HS-5 (cell line): ENCODE measurements around the gene POLD3.
"Not testable (repeated sequence)": the region's sequence is repeated elsewhere in the genome, so short reads cannot be mapped to it uniquely, and the experiment has no call there.

Experiments
- DNase-seq: peaks from one replicate; pipeline ENCODE4 v3.0.0-alpha.2; 2012; ENCODE audit warnings: low read depth

The POLD3 gene

GRCh38 chr11:74581954-74582547 is 10.3 kb upstream of the POLD3 start:
- no peak for DNase-seq

GRCh38 chr11:74583024-74583624 is 9.3 kb upstream of the POLD3 start:
- DNase-seq, result no peak

DNA sequence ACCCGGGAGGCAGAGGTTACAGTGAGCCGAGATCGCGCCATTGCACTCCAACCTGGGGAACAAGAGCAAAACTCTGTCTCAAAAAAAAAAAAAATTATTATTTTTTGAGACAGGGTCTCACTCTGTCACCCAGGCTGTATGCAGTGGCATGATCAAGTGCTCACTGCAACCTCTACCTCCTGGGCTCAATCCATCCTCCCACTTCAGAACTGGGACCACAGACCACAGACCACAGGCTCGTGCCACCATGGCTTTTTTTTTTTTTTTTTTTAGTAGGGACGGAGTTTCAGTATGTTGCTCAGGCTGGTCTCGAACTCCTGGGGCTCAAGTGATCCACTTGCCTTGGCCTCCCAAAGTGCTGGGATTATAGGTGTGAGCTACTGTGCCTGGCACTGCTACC is 1.9 kb upstream of the POLD3 start:
- not testable (repeated sequence) for DNase-seq

DNA sequence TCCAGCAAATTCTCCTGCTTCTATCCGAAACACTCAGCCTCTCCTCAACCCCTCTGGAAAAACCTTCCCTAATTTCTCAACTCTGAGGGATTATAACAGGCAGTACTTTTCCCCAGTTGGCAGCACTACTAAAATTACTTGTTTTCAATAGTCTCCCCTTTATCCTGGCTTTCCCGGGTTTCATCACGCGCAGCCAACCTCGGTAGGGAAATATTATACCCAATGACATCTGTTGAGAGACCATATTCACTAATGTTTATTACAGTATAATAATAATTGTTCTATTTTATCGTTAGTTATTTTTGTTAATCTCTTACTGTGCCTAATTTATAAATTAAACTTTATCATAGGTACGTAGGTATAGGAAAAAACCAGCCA is 330 bp upstream of the POLD3 start:
- DNase-seq, result no peak

GRCh38 chr11:74593463-74593862 is 1.1 kb downstream of the POLD3 start:
- no peak for DNase-seq

GRCh38 chr11:74602637-74603556 is 10.5 kb downstream of the POLD3 start:
- no peak for DNase-seq

- DNase-seq, result no peak
These were observed 11.5 kb downstream of the POLD3 start for GRCh38 chr11:74603845-74604244.

DNA sequence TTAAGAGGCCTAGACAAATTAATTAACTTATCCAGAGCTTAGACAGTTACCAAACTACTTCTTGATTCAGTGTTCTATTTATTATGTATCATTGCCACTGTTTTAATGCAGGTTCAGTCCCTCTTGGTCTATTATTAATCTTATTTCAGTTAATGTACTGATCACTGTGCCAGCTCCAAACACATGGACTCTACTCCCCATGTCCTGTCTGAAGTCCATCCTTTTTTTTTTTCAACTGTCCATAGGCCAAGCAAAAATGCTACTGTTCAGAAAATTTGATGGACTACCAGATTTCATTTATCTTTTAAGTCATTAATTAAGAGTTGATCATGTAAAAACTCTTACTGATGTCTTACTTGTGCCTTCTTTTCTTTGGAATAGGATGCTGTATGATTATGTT is 11.9 kb downstream of the POLD3 start:
- no peak for DNase-seq

DNA sequence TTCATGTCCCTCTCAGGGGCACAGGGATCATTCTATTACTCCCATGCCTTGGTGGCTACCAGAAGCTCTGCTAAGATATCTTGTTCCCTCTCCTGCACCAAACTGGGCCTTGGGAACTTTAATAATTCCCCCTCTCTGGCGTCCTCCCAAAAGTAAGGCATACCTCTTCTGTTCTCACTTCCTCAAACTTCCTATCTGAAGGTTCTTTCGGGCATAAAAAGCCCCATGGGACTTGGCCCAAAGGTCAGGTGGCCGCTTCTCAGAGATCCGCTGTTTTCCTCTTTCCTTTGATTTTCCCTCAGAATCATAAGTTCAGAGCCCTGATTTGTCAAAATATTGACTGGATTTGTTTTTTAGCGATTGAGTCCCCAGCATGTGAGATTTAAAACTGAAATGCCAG is 13.0 kb downstream of the POLD3 start:
- no peak for DNase-seq

GRCh38 chr11:74608431-74608830 is 16.0 kb downstream of the POLD3 start:
- no peak for DNase-seq

DNA sequence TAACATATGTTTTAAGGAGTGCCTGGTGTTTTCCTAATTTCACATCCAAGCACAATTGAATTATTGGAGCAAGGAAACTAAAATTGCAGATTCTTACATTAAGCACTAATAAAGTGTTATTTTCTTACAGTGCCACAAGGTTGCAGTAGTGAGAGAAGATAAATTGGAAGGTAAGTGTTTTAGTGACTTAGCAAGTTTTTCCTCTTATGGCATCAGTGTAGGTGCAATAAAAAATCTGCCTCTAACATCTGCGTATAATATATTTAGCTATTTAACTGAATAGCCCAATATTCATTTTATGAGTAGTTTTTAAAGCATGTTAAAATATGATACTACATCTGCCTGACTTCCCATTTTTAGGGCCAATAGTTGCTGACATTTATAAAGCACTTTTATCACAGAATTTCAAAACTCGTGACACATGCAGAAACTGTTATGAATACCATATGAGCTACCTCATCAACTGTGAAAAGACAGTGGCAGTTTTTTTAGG is 19.0 kb downstream of the POLD3 start:
- peak; percentile 55 for DNase-seq

GRCh38 chr11:74612877-74613276 is 20.5 kb downstream of the POLD3 start:
- no peak for DNase-seq

GRCh38 chr11:74615311-74615710 is 22.9 kb downstream of the POLD3 start:
- DNase-seq, result no peak

GRCh38 chr11:74615988-74616387 is 23.6 kb downstream of the POLD3 start:
- no peak for DNase-seq

- DNase-seq, result no peak
These were observed 28.1 kb downstream of the POLD3 start for GRCh38 chr11:74620531-74620930.

- DNase-seq, result no peak
These were observed 33.7 kb downstream of the POLD3 start for GRCh38 chr11:74626130-74626529.

DNA sequence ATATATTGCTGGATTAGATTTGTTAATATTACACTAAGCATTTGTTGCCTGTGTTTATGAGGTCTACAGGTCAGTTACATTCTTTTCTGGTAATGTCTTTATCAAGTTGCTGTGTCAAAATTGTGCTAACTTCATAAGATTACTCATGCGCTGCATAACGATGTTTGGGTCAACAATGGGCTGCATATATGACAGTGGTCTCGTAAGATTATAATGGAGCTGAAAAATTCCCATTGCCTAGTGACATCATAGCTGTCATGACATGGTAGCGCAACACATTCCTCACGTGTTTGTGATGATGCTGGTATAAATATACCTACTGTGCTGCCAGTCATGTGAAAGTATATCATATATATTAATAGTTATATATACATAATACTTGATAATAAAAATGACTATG is 34.2 kb downstream of the POLD3 start:
- no peak for DNase-seq

GRCh38 chr11:74627381-74627780 is 35.0 kb downstream of the POLD3 start:
- DNase-seq, result no peak

- DNase-seq, result no peak
These were observed 37.7 kb downstream of the POLD3 start for GRCh38 chr11:74630043-74630442.

- no peak for DNase-seq
These were observed 41.3 kb downstream of the POLD3 start for GRCh38 chr11:74633406-74634393.

- peak; percentile 10 for DNase-seq
These were observed 42.2 kb downstream of the POLD3 start for GRCh38 chr11:74634537-74634936.
